Measurements from ENCODE around the gene SLC29A3.
A peak's percentile ranks its signal among the peaks of the same experiment; 100 is the strongest.
"Not testable (repeated sequence)": the region's sequence is repeated elsewhere in the genome, so short reads cannot be mapped to it uniquely, and the experiment has no call there.

The SLC29A3 gene

GRCh38 chr10:71283876-71284275 is 35.2 kb upstream of the SLC29A3 start:
- DNase-seq (ENCODE audit: low spot score) = no peak

GRCh38 chr10:71284544-71285179 is 34.4 kb upstream of the SLC29A3 start:
- DNase-seq (ENCODE audit: low spot score) = no peak

- DNase-seq (ENCODE audit: low spot score) = peak; percentile 58
These were observed 33.9 kb upstream of the SLC29A3 start for GRCh38 chr10:71285180-71285545.

GRCh38 chr10:71285986-71286385 is 33.1 kb upstream of the SLC29A3 start:
- DNase-seq (ENCODE audit: low spot score) = no peak

- DNase-seq (ENCODE audit: low spot score) = no peak
These were observed 32.4 kb upstream of the SLC29A3 start for GRCh38 chr10:71286521-71287294.

- DNase-seq (ENCODE audit: low spot score) = no peak
These were observed 31.6 kb upstream of the SLC29A3 start for GRCh38 chr10:71287456-71287855.

- no peak for DNase-seq (ENCODE audit: low spot score)
These were observed 30.6 kb upstream of the SLC29A3 start for GRCh38 chr10:71288461-71288860.

- DNase-seq (ENCODE audit: low spot score) = no peak
These were observed 29.5 kb upstream of the SLC29A3 start for GRCh38 chr10:71289421-71290130.

- no peak for DNase-seq (ENCODE audit: low spot score)
These were observed 28.7 kb upstream of the SLC29A3 start for GRCh38 chr10:71290331-71290730.

- peak; percentile 42 for DNase-seq (ENCODE audit: low spot score)
These were observed 28.1 kb upstream of the SLC29A3 start for GRCh38 chr10:71290806-71291527.

GRCh38 chr10:71291528-71291900 is 27.5 kb upstream of the SLC29A3 start:
- no peak for DNase-seq (ENCODE audit: low spot score)

GRCh38 chr10:71292624-71293445 is 26.2 kb upstream of the SLC29A3 start:
- no peak for DNase-seq (ENCODE audit: low spot score)

- no peak for DNase-seq (ENCODE audit: low spot score)
These were observed 25.5 kb upstream of the SLC29A3 start for GRCh38 chr10:71293446-71294084.

- DNase-seq (ENCODE audit: low spot score) = no peak
These were observed 24.9 kb upstream of the SLC29A3 start for GRCh38 chr10:71294091-71294561.

GRCh38 chr10:71294856-71295255 is 24.2 kb upstream of the SLC29A3 start:
- no peak for DNase-seq (ENCODE audit: low spot score)

GRCh38 chr10:71295641-71296040 is 23.4 kb upstream of the SLC29A3 start:
- DNase-seq (ENCODE audit: low spot score) = no peak

GRCh38 chr10:71296086-71296485 is 23.0 kb upstream of the SLC29A3 start:
- DNase-seq (ENCODE audit: low spot score) = no peak

- DNase-seq (ENCODE audit: low spot score) = not testable (repeated sequence)
These were observed 22.2 kb upstream of the SLC29A3 start for GRCh38 chr10:71296811-71297210.

- DNase-seq (ENCODE audit: low spot score) = no peak
These were observed 21.7 kb upstream of the SLC29A3 start for GRCh38 chr10:71297343-71297742.

GRCh38 chr10:71299071-71299785 is 19.8 kb upstream of the SLC29A3 start:
- no peak for DNase-seq (ENCODE audit: low spot score)

All from AG08395 (cell line).